ENCODE results near the gene ALS2.
"Not testable (repeated sequence)": the region's sequence is repeated elsewhere in the genome, so short reads cannot be mapped to it uniquely, and the experiment has no call there.

ALS2 gene

DNA sequence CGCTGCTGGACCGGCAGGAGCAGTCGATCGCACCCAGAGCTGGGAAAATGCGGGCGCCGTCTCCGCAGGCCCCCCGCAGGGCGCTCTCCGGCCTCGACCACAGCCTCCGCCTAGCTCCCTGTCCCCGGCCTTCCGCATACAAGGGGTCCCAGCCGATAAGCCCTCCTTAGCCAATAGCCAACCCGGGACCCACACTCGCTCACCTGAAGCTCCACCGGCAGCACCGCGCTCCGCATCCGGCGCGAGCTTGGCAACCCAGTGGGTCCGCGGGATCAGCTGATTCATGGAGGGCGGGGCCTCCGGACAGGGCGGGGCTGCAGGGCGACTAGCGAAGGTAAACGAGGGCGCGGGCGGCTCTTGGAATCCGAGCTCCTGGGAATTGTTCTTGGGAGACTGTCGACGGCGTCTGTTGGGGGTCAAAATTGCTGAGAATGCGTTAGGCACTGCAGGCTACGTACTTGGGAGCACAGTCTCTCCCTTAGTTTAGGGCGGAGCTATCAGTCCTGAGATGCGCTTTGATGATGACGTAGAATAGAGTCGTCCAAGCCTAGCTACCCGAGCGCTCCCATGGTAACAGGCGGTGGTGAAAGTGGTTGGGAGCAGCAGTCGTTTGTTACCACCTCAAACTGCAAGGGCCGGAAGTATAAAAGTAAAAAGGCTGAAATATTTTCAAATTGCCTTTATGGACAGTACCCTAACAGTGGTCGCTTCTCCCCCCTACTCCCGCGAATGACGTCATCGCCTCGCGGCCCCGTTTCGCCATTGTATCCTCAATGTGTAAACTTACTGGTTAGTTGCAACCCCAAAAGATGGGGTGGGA lies at the start of gene ALS2:
TSS of gene ALS2 (minus strand) at position 260 of the 820 bp plus-strand sequence. CDS start 12,048 bp downstream, outside the sequence.
- DNase-seq: peak; percentile 86 to 90

DNA sequence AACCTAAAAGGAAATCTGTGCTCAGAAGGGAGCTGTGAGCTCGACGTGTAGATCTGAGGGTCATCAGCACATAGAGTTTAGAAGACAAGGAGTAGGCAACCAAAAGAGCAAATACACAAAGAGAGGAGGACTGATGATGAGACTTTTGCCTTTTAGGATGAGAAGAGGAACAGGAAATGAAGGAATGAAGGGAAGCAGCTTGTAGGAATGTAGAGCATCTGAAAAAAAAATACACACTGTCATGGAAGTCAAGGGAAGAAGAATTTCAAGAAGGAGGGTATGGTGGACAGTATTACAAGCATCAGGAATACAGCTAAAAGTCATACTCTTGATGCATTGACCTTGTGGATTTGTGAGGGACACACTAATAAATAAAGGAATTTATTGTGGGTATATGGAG lies 47.5 kb upstream of the ALS2 start:
- DNase-seq: no peak

DNA sequence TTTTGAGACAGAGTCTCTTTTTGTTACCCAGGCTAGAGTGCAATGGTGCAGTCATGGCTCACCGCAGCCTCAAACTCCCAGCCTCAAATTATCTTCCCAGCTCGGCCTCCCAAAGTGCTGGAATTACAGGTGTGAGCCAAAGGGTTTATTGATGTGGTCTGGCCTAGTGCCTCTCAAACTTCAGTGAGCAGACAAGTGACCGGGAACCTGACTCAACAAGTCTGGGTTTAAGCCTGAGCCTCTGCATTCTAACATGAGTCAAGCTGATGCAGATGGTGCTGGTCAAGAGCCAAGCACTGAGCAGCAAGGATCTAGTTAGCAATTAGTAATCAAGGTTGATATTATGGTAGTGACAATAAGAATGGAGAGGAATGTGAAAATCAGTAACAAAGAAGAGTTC lies 46.9 kb upstream of the ALS2 start:
- DNase-seq: no peak

DNA sequence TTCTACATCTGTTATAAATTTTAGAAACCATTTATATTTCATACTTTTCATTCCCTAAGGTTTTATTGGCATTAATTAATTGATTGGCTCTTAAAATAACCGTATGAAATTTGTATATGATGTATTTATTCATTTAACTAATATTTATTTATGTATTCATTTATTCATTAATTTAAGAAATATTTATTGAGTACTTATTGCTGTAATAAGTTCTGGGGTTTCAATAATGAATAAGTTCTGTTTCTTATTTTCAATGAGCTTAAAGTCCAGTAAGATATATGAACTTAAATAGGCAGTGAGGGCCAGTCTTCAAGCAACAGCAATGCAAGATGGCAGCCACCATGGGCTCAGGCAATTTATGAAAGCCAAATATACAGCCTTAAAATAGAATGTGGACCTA lies 43.5 kb upstream of the ALS2 start:
- DNase-seq: no peak

DNA sequence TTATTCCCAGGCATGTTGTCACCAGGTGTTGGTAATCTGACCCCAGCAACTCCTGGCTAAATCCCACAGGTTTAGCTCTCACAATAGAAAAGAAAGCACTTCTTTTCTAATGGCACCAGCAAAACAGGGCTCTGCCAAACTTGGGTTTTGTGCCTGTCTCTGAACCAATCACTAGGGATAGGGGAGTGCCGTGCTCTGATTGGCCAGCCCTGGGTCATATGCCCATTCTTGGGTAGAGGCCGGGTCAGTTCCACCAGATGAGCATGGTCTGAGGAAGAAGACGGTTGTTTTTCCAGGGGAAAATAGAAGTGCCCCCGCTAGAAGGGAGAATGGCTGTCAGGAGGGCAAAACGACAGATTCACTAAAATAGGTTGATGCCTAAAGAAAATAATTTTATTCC lies 40.3 kb upstream of the ALS2 start:
- no peak for DNase-seq

DNA sequence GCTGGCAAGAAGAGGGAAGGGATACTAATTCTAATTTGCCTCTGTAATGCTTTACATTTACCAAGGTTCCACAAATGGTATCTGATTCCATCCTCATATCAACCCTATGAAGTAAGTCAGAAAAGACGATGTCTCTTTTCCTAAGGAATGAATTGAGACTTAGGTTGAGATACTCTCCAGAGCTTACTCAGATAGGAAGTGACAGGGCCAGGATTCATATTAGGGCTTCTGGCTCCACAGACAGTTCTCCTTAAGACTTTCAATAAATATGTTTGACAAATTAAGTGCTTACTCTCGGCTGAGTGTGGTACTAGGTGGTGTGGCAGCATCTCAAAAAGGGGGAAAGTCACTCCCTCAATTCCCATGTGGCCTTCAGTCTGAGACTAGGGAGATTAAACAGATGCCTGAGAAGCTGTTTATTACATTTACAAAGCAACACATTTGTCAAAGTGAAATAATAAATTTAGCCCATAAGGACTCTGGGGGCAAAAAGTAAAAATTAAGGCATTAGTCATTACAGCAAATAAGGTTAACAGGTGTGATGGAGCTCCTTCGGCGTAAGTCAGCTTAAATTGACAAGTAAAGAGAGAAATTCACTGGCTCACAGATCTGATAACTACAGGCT lies 39.8 kb upstream of the ALS2 start:
- no peak for DNase-seq

DNA sequence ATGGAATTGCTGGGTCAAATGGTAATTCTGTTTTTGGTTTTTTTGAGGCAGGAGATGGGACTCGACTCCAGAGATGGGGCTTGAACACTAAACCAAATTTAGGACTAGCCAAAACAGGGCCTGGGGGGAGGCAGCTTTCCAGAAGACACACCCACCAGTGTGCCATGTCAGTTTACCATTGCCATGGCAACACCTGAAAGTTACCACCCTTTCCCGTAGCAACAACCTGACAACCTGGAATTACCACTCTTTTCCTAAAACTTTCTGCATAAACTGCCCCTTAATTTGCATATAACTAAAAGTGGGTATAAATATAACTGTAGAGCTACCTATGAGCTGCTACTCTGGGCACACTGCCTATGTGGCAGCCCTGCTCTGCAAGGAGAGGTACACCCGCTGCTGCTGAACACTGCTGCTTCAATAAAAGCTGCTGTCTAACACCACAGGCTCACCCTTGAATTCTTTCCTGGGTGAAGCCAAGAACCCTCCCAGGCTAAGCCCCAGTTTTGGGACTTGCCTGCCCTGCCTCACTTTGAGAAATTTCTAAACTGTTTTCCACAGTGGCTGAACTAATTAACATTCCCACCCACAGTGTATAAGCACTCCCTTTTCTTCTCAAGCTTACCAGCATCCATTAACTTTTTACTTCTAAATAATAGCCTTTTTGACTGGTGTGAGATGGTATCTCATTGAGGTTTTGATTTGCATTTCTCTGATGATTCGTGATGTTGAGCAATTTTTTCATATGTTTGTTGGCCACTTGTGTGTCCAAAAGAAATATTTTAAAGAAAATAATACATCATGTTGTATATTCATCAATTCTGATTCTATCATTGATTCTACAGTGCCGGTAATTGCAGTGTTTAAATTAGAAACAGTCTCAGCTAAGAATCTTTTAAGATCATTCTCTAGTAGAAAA lies 36.2 kb upstream of the ALS2 start:
- DNase-seq: no peak

DNA sequence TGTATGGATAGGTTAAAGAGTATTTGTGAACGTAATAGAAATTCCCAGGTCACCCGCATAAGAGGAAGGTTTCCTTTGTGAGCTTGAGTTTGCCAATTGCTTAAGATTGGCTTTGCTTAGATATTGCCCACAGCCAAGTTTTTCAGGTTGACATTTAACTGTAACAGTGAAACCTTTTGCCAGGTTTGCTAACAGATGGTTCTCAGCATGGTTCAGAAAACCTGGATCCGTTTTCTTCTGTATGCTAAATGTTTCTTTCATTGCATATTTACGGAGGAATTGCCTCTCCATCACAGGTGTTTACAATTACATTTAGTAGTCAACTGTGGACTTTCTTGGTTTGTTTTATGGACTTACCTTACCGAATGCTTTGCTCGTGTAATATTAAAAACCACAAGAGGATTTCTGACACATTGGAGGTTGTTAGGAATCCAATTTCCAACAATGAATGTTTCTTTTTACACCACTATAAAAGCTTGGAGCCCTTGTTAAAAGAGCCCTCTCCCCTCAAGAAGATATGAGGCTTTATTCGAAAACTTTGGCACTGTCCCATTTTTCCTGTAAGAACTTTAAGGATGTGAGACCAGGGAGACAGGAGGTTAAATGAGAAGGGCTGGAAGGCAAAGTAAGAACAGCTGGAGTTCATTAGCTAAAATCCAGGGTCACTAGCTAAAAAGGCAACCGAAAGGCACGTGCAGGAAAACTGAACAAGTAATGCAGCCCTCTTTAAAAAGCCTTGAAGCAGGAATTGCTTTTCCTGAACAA lies 33.4 kb upstream of the ALS2 start:
- no peak for DNase-seq

DNA sequence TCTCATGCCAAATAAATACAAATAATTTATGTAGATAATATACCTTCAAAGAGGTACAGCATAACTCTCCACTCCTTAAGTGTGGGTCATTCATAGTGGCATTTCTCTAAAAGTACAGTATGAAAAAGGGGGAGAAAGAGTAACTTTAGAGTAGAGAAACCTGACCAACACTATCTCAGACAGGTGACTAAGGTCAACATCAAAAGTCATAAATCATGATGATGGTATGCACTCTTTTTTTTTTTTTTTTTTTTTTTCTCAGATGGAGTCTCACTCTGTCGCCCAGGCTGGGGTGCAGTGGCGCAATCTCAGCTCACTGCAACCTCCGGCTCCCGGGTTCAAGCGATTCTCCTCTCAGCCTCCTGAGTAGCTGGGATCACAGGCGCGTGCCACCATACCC lies 29.9 kb upstream of the ALS2 start:
- not testable (repeated sequence) for DNase-seq

DNA sequence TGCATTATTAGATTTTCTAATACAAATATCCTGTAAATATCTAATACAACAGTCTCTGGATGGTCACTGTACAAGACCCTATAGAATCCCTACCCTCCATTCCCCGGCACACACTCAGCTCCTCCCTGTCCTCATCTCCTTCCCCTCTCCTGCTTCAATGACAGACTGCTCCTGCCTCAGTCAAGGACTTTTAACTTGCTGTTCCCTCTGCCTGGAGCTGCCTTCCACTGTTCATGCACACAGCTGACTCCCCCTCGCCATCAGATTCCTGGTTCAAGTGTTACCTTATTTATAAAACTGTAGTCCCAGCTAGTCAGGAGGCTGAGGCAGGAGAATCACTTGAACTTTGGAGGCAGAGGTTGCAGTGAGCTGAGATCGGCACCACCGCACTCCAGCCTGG lies 28.9 kb upstream of the ALS2 start:
- no peak for DNase-seq

DNA sequence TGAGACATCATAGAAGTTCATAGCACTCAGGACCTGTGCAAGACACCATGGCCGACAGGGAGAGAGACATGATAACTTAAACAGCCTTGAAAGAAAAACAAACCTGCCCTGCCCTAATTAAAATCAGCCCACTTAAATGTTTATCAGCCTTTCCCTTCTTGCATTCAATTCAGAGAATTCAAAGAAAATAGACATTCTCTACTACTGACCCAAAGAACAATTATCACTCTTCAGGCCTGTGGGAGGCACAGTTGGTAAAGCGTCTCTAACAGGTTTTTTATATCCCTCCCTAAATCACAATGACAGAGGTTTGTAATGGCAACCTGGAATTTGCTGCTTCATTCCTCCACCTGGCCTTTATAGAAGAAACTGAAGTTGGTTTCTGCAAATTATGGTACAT lies 27.3 kb upstream of the ALS2 start:
- no peak for DNase-seq

DNA sequence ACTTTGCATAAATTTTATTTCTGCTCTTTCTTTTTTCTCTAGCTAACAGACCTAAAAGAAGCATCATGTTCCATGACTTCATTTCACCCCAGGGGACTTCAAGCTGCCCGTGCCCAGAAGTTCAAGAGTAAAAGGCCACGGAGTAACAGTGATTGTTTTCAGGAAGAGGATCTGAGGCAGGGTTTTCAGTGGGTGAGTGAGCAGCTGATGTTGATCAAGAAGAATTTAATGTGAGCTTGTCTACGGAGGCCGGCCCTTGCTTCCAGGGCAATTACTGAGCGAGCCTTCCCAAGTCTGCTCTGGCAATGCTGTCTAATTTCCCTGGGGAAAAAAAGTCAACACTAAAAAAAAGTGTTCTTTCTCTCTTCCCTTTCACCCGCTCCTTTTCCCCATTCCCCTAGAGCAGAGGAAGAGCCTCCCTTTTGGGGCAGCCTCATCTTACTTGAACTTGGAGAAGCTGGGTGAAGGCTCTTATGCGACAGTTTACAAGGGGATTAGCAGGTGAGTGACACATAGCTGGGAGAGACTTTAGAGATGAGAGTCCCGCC lies 26.8 kb upstream of the ALS2 start:
- no peak for DNase-seq

DNA sequence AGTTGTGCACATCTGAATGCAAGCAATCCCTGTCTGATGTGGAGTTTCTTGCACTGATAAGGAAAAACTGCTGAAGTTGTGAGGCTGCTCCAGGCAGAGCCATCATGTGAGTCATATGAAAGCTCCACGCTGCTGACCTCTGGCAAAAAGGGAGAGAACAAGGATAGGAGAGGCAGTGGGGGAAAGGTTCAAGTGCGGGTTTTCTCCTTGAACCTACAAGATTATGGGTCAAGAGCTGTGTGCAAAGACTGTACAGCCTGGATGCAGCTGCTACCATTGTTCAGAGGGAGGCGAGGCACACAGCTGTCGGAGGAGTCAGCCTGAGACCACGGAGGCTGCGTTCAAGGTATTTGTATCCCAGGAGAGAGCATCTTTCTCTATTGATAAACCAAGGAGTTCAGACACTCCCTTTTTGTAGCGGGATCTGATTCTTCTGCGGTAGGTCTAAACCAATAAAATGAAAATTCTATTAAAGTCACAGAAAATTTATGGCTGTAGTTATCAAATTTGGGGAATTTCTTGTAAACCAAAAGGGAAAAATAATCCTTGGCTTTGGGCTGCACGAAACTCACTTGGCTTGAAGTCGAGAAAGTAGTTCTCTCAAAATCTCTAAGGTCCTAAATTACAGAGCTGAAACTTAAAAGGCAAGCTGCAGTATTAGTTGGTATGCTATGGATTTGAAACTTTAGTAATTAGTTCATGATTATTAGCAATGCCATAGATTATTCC lies 25.9 kb upstream of the ALS2 start, which contains the start of gene CDK15:
TSS of gene CDK15 (plus strand) at position 96 of the 729 bp plus-strand sequence. CDS start at position 224, 128 bp downstream.
- DNase-seq: no peak

DNA sequence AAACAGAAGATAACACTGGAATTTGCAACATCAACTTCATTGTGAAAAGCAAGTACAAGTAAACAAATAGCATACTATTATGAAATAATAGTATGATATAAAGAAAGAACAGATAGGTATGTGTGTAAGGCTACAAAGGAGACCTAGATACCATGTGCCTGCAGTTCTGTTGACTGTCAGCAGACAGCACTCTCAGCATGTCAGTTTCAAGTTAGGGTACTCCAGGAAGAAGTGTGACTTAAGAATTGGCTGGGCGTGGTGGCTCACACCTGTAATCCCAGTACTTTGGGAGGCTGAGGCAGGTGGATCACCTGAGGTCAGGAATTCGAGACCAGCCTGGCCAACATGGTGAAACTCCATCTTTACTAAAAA lies 18.2 kb upstream of the ALS2 start:
- not testable (repeated sequence) for DNase-seq

DNA sequence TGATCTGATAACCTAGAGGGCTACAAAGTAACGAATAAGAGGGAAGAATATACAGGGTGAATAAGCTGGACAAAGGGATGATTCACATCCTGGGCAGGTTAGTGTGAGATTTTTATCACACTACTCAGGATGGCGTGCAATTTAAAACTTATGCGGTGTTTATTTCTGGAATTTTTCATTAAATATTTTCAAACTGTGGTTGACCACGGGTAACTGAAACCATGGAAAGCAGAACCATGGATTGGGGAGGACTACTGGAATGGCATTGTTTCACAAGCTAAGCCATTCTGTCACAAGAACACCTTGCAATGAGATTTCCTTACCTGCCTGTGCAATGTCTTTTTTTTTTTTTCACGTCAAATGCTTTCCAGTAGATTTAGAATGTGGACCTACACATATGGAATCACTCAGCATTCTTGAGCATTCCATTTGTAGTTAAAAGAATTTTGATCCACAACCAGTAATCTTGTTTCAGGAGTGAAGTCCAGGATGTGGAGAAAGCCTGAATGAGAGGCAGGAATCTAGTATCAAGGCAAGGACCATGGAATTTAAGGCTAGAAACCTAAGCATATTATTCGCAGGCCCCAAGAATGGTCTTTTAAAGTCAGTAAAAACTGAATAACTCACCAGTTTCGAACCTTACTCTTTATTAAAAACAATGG lies 17.6 kb upstream of the ALS2 start:
- DNase-seq: no peak

DNA sequence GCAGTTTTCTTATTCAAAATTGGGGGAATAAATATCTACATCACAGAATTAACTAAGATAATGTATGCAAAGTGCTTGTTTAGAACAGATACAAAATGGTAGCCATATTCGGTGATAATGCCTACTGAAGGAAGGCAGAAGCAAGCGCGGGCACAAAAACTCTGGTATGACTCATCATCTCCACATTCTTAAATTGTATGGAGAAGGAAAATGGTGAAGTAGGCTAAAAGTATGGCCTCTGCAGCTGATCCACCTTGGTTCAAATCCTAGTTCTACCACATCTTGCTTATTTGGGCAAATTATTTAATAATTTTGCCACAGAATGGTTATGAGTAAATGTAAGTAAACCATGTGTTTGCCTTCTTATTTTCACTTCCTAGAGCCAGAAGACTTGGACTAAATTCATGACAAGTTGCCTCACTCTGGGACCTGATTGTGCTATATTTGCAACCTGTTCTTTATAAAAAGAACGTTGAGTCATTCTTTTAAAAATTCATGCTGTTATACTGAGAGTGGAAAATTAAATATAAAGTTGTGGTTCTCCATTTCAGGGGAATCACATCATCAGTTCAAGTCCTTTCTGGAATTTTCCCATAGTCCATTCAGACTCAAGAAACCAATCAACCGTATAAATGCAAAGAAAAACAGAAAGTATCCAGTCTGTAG lies 16.6 kb upstream of the ALS2 start:
- DNase-seq: no peak

DNA sequence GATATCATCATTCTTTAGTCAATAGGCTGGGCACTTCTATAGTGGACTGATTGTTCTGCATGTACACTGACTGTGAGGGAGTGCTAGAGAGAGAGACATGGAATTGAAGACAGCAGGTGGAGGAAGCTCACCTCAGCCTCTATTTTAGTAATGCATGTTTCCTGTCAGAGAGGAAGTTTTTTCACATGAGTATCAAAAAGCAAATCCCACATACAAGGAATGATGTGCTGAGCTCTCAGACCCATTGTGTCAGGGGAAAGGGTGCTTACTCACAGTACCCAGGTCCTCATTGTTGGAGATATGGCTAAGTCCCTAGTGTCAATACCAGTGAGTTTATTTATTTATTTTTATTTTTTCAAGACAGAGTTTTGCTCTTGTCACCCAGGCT lies 15.7 kb upstream of the ALS2 start:
- DNase-seq: no peak

DNA sequence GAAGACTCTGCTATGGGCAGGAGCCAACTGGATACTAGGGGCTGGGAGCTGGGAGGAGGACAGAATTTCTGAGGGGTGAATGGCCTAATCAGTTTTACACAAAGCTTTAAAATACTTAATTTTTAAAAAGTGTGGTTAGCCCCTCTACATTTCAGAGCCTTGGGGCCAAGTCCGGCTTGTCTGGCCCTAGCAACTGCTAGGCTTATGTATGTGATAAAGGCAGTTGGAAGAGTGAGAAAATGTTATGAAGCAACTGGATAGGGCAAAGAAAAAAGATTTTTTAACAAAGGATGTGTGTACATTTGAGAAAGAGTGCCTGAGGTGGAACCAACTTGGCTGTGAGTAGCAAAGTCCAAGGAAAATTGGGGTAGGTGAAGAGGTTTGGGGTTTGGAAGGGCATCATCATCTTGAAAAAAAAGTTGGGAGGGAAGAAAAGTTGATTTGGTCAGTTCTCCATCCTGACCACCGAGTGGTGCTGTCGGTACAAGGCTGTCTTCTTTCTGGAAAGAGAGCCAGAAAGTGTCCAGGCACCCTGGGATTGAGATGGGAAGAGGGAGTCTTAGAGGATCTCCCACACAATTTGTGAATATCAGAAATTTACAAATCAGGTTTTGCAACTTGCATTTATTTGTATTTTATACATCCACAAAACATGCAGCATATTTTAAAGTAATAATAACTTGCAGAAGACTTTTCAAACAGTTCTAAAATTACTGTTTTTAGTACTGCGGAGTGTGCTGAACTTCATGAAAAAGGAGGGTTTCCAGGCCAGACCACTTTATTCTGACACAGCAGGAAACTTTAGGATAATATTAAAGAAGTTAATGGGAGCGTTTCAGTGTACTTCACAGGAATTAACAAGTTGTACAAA lies 15.1 kb upstream of the ALS2 start:
- no peak for DNase-seq

DNA sequence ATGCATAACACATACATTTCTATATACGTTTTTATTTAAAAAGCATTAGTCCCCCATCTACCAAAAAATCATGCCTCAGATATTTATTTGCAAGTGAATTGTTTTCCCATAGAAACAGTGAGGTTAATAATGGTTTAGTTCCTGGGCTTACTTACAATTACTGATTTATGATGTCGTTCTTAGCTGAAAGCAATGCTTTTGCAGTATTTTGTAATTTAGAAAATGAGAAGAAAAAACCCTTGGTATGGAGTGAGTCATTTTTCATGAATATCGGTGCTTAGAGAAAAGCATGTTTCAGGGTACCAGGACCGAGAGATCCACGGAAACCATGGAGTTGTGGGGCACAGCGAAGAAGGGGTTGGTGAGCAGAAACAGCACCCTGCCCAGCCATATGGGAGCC lies 13.6 kb upstream of the ALS2 start:
- DNase-seq: no peak

DNA sequence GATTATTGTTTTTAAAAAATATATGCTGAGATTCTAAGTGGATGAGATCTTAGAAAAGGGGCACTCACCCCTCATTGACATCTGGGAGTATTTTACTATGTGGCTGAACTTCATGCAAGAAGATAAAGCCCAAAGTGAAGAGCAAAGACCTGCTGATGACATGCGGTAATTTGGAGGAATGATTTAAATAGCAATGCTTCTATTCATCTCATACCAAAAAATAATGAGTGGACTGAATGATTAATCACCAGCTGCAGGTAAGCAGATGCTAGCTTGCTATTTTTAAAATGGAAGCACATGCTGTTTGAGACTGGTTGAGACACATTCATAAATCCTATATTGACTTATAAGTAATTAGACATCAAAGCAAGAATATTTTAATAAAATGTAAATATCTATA lies 12.9 kb upstream of the ALS2 start:
- DNase-seq: no peak

Measured in NCI-H187 (cell line).